GM12874 (cell line): ENCODE measurements around the gene JPH3.

Source experiments
- TF ChIP-seq, protein P1 (sequence below): IDR thresholded peaks from 2 replicates; pipeline ENCODE4 v1.5.1; 2011; ENCODE audit warnings: low read depth, mild to moderate bottlenecking, control low read depth, low read length, moderate library complexity; ENCODE audit not compliant: insufficient read depth

Gene JPH3

DNA sequence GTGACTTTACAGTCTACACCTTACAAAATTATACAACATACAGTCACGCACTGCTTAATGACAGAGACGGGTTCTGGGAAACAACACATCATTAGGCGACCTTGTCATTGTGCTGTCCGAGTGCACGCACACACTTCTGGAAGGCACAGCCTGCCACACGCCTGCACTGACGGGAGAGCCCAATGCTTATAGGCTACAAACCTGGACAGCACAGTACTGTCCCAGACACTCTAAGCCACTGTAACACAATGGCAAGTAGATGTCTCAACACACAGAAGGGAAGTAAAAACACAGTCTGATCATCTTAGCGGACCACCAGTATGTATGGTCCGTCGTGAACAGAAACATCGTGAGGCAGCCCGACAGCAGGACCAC lies 133.7 kb downstream of the JPH3 start:
- TF ChIP-seq, protein P1, sequence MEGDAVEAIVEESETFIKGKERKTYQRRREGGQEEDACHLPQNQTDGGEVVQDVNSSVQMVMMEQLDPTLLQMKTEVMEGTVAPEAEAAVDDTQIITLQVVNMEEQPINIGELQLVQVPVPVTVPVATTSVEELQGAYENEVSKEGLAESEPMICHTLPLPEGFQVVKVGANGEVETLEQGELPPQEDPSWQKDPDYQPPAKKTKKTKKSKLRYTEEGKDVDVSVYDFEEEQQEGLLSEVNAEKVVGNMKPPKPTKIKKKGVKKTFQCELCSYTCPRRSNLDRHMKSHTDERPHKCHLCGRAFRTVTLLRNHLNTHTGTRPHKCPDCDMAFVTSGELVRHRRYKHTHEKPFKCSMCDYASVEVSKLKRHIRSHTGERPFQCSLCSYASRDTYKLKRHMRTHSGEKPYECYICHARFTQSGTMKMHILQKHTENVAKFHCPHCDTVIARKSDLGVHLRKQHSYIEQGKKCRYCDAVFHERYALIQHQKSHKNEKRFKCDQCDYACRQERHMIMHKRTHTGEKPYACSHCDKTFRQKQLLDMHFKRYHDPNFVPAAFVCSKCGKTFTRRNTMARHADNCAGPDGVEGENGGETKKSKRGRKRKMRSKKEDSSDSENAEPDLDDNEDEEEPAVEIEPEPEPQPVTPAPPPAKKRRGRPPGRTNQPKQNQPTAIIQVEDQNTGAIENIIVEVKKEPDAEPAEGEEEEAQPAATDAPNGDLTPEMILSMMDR: no peak

DNA sequence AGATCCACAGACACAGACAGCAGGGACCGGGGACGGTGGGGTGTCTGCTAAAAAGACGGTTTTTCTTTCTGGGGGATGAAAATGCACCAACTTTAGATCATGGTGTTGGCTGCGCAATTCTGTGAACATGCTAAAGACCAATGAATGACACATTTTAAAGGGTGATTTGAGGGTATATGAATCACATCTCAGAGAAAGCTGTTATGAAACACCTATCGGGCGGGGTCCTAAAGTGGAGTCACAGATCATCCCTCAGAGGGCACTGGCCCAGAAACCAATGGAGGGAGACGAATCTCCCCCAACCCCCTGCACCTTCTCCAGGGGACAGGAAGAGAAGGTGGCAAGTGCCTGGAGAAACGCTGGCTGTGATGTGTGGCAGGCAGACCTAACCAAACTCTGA lies 137.5 kb downstream of the JPH3 start:
- TF ChIP-seq, protein P1: no peak

DNA sequence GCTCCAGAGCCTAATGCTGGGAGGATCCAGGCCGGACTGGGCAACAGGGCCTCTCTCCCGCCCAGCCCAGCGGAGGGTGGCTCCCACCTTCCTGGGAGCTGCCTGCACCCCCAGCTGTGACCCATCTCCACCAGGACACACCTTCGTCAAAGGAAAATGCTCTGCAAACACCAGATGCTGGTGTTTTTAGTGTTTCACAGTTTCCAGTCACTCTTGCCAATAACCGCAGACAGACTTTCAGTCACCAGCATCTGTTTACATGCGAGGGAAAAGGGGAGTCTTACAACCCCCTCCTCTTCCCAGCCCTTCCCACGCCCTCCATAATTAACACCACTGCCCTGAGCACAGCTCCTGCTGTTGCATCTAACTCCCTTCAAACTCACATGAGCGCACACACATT lies 138.1 kb downstream of the JPH3 start:
- TF ChIP-seq, protein P1: no peak

DNA sequence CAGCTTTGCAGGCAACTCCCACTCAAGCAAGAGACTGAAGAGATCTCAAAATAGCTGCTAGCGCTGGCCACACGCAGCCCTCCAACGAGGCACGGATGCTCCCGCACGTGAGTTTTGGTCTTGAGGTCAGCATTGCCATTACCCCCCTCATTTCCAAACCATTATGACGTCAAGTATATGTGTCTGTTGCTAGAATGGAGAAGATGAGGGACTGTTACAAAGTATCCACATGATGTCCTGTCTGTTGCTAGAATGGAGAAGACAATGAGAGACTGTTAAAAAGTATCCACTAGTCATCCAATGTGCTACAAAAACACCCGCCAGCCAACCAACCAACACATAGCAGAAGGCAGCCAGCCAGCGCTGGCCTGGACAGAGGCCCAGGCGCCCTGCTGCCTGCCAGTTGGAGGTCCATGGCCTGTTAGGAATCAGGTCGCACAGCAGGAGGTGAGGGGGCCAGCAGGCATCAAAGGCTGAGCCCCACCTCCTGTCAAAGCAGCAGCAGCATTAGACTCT lies 138.7 kb downstream of the JPH3 start:
- TF ChIP-seq, protein P1: no peak

DNA sequence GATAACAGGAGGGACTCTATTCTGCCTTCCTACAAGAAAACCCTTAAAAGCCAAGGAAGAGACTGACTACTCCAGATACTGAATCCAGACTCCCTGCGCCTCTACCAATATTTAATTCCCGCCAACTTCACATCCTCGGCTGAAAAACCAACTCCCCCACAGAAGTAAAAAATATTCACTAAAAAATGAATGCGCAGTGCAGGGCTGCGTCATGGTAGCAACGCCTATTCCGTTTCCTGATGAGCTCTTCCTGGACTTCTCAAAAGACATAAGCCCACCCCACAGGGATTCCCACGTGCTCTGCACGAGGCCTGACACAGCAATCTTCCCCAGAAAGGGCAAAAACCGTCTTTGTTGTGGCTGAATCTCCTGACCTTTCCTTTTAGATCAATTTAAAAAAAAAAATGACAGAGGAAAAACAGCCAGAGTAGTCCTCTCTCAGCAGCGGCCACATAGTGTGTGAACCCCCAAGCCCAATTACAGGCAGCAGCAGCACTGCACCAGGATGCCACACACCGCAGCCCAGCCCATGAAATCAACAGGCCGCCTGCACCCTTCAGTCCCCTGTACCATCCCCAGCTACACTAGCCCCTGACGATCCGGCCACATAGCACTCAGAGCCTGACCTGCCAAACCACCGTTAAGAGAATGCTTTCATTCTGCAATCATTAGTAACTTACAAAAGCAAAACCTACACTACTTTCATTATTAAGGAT lies 139.6 kb downstream of the JPH3 start:
- TF ChIP-seq, protein P1: no peak

DNA sequence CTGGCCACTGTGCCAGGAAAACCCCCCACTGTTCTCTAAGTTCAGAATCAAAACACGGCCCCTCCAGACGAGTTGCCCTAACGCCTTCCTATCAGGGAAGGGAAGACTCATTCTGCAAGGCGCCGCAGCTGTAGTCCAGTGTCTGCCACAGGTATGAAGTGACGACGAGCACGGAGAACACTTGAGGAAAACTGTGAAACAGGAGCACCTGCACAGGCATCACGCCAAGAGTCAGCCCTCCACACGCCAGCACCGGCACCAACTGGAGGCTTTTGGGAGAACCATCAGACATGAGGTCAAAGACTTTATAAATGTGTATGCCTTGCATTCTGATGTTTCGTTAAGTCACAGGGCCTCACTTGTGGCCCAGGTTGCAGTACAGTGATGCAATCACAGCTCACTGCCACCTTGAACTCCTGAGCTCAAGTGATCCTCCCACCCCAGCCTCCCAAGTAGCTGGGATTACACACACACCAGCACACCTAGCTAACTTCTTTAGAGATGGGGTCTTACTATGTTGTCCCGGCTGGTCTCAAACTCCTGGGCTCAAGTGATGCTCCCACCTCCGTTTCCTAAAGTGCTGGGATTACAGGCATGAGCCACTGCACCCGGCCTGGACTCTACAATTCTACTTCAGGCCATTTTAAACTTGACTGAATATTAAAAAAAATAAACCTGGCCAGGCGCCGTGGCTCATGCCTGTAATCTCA lies 140.6 kb downstream of the JPH3 start:
- TF ChIP-seq, protein P1: no peak

DNA sequence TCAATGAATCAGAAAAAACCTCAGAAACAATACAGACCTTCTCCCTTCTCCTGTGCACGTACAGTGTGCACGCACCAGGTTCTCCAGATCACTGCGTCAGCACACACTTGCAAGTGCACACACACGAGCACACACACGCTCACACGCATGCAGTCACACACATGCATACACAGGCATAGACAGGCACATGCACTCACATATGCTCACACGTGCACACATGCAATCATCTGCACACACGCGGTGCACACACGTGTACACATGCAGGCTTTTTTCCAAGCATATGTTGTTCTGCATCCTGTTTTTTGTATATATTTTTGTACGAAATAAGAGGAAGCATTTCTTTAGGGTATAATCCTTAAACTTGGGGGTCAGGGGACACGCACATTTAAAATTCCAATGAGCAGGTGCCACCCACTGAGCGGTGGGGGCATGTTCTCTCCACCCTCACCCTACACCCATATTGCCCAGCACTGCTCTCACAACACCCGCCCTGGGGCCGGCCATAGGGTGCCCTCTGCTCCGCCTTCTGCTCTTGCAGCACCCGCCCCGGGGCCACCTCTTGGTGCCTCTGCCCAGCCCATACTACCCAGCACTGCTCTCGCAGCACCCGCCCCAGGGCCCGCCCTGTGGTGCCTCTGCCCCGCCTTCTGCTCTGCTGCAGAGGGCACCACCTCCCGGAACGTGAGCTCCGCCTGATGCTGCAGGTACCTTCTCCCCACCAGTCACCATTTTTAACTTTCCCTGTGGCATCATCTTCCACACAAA lies 142.6 kb downstream of the JPH3 start:
- TF ChIP-seq, protein P1: no peak
